Right renal cortex interstitium (tissue), 3 donors: ENCODE results near the gene TXNDC11. TPM values are rescaled to one million over a fixed set of nuclear protein-coding genes. Genes with fewer than 3 reads are reported as not detected.

Experiments used
- DNase-seq, 3 donors: peaks; one replicate each; pipeline ENCODE4 v3.0.0-alpha.2; 2013; ENCODE audit warnings: low read depth in 3 of 3, low spot score in 2 of 3
- polyA plus RNA-seq, 3 donors: library from polyadenylated mRNA; unstranded; fragments of 120-200 nt; gene quantifications; one replicate each; pipeline ENCODE4 v1.2.1, GENCODE V29; 2013; ENCODE audit not compliant: insufficient read length in 3 of 3

TXNDC11 gene
- polyA plus RNA-seq, 3 donors, result 40.2 to 42.1 (median 40.5) TPM

DNA sequence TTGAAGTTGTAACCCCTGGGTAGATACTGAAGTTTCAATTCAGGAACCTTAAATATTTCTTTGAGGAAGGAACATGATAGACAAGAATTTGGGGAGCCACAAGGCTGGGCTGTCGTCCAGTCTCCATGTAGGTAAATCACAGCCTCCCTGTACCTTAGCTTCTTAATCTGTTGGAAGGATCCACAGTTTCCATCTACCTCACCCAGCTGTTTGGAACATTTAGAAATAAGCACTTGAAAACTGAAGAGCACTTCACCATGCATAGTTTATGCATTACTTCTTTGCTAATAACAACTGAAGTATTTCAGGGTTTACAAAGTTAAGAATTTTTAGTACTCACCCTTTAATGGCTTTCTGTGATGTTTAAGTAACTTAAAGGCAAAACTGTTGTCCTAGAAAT is 17.2 kb downstream of the TXNDC11 start:
- no peak for DNase-seq

DNA sequence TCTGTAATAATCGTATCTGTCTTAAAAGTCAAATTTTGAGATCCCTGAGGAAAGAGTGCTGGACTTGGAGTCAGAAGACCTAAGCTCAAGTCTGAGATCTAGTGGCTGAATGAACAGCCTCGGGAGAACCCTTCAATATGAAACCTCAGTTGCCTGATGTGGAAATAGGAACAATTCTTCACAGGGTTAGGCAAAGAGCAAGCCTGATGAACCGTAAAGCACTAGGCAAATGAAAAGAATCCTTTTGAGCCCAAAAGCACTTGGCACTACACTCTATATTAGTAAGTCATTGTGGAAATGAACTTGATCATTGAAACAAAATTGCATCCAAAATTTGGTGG is 20.2 kb downstream of the TXNDC11 start:
- DNase-seq, result no peak

DNA sequence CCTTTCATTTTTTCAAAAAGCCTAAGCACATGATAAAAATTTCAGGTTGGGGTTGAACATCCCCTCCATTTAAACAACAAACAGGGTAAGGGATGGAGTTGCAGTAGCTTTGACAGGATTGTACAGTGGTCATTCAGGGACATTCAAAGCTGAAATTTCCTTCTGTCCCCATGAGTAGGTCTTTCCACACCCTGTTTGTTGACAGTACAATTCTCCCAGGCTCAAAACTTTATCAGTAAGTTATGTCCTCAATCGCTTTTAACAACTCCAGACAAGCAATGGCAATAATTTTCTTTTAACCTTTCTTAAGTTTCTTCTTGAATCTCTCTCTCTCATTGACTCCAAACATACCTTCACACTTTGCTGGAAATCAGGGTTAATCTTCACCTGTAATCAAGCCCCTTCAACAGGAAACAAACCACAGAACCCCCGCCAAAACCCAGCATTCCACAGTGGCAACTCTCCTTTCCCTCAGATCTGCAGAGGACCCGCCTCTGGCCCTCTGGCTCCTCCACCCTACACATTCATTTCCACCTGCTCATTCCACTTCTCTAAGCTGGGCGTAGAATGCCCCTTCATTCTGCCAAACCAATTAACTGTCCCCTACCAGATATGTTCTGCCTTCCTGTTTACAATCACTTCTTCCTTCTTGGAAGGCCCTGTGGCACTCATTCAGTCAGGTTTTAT is 20.7 kb downstream of the TXNDC11 start:
- no peak for DNase-seq

DNA sequence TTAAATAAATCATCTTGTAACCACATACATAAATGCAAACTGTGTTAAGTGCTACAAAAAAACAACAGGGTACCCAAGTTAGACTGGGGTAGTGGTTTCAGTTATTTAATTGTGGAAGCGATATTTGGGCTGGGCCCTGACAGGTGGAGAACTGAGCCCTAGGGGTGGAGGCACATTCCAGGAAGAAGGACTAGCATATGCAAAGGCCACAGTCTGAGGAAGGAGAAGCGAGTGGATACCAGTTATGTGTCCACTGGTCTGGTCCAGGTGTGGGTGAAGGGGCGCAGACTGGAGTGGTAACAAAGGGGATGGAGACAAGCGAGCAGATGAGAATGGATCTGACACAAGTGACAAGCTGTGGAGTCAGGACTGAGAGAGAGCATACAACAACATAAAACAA is 22.9 kb downstream of the TXNDC11 start:
- no peak for DNase-seq

DNA sequence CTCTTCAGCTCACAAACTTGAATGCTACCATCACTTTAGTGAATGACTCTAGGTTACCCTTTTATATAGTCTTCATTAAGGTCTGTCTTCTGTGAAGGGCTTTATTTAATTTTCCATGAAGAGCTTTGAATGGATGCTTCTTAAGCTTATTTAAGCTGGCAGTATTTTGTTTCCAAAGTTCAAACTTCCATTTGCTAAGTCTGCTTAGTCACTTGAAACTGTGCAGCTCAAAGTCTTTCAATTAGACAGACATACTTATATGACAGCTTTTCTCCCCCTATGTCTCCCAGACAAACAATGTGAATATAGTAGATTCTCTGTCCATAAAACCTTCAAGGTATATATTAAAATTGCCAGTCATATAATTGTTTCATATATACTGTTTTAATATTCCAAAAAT is 23.5 kb downstream of the TXNDC11 start:
- no peak for DNase-seq

DNA sequence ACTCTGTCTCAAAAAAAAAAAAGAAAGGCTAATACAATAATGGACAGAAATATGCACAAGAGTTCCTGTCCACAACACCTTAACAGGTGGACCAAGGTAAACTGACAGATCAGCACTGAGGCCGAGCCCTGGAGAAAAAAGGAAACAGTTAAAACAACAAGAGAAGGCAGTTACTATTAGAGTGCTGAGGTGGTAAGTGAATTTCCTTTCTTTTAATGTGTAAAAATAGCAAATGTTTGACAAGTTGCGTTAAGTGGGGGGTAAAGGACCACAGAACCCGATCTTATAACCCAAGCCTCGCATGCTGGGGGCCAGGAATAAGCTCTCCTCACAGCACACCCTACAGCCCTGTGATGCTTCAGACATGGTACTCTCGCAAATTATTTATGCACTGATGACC is 24.8 kb downstream of the TXNDC11 start:
- DNase-seq, result no peak

DNA sequence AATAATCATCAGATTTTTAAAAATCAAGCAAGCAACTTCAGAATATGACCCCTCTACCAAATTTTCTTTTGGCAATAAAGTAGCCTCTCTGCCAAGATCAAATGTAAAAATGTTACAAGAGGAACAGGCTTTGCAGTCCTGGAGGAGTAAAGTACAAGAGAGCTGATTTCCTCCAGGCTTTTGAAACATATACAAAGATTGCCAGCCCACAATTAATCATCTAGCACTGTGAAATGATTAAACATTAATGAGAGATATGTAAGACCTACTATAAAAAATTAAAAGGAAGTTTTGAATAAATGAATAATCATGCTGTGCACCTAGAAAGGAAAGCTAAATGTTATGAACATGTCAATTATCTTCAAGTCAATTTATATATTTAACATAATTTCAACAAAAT is 26.3 kb downstream of the TXNDC11 start:
- no peak for DNase-seq

DNA sequence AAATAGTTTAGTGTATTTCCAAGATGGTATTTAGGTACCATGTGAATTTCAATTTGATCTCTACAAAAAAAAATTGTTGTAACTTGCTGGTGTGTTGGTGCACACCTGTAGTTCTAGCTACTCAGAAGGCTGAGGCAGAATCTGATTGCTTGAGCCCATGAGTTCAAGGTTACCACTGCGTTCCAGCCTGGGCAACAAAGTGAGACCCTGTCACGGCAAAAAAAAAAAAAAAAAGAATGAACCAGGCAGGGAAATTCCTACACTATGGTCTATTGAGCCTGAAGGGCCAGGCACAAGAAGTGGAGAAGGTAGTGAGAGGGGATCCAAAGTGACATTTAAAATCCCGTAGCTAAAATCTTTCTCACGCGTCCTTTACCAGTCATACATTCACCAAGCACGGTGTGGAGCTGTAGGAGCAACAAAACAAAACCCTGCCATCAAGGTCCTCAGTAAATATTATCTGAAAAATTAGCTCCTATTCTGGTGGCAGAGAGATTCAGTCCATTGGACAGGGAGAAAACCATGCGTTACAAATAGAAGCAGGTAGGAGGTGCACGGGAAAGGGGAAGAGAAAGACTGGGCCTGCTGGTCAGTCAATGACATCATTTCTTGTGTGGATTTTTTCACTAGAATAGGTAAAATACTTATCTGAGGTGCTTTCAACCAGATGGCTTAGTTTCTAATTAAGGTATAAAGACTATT is 27.3 kb downstream of the TXNDC11 start:
- DNase-seq, result peak in 1 of 3 donors; percentile 25

DNA sequence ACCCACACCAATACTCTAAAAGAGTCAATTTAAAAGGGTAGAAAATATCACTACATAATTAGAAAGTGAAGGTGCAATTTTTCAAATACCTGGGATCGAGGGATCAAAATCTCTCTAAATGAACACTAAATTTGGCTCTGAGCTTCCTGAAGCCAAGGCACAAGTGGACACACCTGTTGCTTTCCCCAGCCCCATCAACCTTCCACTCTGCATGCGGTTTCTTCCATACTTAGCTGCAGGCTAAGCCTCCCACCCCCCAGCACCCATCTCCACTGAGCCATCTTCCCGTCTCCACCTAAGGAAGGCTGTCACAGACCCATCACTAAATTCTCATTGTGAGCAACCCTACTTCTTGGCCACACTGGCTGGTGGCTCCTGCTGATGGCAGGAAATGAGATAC is 30.5 kb downstream of the TXNDC11 start:
- no peak for DNase-seq

DNA sequence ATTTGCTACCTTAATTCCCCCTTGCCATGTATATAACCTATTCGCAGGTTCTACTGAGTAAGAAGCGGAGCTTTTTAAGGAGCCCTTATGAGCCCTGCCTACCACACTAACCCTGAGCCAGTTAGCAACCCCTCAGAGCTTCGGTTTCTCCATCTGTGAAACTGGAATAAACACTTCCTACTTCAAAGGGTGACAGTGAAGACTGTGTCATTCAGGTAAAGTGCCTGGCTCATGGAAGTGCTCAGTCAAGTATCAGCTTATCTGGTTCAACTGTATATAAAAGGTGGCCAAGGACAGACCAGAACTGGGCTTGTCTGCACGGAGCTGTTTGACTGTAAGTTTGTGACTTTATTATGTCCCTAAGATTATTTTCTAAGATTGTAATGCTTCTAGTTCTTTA is 31.0 kb downstream of the TXNDC11 start:
- no peak for DNase-seq

DNA sequence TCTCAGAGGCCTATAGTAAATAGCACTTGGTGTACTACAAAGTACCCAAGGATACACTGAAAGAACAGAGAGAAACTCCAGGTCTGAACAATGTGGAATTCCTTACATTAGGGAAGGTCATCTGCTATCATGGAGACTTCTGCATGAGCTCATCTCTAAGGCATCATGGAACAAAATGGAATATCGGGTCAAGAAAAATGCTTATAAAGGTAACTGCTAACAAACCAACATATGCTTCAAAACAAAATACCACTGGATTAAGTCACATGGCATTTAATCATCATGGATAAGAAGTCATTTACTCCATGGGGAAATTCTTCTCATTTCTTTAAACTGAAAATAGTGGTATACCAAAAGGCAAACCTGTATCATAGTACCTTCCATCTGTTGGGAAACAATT is 34.2 kb downstream of the TXNDC11 start:
- no peak for DNase-seq

DNA sequence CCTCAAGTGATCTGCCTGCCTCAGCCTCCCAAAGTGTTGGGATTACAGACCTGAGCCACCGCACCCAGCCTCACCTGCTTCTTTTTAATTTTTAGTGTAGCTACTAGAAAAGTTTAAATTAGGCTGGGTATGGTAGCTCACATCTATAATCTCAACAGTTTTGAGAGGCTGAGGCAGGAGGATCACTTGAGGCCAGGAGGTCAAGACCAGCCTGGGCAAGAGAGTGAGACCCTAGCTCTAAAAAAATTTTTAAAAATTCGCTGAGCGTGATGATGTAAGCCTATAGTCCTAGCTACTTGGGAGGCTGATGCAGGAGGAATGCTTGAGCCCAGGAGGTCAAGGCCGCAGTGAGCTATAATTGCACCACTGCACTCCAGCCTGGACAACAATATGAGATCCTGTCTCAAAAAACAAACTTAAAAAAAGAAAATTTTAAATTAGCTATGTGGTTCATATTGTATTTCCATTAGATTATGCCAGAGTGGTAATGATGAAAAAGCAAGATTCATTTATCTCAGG is 34.9 kb downstream of the TXNDC11 start:
- no peak for DNase-seq

DNA sequence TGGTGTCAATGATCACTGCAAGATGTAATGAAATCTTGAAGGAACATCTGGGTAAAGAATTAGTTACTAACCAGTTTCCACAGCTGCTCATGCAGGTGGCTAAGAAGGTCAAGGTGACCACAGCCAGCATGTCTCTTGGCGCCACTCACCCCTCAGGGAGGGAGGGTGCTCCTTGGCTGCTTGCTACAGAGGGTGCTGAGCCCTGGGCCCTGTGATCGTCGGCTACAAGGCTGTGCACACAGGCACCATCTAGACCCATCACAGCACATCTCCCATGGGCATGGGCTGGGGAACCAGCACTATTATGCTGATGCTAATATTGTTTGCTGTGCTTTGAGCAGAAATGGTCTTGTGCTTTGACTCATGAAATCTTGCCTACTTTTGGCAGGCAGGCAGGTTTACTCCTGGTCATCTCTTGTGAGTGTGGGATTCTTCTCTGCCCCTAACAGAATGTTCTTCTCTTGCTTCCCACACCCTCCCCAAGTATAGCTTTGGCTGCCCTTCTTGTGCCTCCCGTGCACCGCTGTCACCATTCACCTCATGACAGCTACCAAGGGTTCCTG is 36.4 kb downstream of the TXNDC11 start:
- DNase-seq, result no peak

DNA sequence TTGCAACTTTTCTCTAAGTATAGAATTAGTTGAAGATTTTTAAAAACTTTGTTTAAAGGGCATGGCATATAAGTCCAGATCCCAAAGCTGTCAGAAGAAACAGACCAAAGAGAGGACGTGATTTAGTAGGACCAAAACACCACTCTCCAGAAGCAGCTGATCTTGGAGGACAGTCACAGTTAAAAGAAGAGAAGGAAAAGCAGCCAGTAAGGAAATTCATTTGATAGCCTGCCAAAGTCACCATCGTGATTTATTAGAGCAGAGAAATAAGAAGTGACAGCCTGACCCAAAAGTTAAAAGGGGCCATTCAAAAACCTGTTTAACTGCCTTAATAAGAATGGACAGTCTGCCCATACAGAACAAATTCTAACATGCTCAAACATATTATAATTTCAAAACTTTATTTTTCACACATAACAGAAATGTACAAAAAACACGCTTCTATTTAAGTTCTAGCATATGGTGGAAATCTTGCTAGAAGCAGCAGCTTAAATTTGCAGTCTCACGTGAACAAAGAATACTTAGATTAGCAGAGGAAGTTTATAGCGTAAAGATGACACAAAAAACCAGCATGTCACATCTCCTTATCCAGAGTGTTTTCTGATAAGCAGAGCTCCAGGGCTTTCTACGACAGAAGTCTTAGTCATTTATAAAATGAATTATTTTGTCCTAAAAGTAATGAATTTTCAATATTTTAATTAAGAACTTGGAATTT is 37.2 kb downstream of the TXNDC11 start:
- no peak for DNase-seq

DNA sequence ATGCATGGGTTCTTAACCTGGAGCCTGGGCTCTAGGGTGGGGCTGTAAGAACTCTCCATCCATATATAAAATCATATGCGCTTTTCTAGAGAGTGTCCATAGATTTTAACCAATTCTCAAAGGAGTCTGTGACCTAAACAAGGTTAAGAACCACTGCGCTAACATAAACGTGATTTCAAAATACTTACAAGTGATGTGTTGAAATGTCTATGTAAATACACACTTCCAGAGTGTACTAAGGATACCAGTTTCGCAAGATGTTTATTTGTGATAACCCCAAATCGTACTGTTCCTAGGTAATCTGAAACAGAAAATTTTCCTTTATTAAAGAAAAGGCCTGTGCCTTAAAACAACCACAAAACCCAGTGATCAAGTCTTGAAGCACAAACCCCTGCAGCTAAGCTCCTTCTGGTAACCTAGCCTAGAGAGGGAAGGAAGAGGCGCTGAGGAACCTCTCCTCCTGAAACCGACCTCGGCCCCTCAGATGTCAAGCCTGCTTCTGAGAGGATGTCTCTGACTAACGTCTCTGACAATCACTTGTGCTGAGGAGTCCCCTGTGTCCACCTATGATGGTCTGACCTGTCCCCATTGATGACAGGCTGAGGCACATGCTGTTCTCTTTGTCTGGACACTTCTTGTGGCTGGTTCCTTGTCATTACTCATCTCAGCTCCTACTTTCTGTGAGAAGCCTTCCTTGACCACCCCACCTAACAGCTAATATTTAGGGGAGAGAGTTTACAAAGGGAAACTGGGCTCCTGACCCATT is 42.2 kb downstream of the TXNDC11 start:
- no peak for DNase-seq

DNA sequence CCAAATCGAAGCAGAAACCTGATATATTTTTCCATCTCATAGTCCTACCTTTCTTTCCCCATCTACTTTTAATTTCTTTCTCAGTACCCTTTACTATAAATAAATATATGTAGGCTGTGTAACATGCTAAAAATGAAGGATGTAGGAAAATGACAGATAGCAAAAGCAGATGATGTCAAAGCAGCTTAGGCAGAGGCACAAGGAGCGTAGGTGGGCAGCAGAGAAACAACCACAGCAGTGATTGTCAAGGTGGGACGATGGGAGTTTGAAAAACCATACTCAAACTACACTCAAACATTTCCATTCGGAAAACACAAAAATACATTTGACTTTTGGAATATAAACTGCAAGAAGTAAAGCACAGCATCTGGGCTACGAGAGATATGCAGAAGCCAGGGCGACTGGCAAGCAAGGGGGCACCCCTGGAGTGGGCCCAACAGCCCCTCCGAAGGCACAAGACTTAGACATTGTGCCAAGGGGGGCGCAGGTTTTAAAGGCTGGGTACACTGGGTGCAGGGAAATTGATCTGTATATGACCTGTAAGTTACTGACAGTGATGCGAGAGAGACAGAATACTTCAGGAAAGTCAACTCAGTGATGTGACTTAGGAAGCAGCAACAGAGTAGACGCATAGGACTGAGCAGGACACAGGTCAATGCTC is 43.3 kb downstream of the TXNDC11 start:
- no peak for DNase-seq

DNA sequence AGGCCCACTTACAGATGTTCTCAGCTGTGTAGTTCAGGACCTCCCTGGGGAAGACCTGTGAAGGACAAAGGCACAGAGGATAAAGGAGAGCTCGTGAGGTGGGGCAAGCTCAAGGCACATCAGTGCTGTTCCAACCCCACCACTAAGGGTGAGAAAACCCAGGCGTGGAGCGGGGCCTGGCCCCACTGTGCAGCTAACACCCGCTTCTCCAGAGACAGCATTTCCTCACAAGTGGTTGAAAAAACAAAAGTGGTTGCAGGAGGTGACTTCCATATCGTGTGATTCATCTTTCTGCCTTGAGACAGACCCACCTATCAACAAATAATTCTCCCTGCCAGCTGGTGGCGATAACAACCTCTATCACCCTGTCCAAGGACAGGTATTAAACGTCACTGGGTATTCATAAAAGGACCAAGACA is 44.4 kb downstream of the TXNDC11 start:
- no peak for DNase-seq

DNA sequence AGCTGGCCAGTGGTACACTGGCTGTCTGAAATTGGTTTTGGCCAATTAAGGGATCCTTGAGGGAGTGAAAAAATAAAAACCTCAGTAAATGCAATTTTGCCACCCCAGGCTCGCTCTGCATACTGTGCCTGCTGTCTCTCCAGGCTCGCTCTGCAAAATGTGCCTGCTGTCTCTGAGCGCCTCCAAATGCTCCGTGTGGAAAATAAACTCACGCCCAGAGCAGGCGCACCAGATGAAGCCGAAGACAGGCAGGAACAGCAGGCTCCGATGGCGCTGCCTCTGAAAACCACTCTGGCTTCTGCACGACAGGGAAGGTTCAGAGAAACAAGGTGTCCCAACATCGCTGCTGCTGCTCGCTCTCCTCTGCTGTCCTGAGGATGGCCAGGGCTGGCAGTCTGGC is 45.3 kb downstream of the TXNDC11 start:
- no peak for DNase-seq

DNA sequence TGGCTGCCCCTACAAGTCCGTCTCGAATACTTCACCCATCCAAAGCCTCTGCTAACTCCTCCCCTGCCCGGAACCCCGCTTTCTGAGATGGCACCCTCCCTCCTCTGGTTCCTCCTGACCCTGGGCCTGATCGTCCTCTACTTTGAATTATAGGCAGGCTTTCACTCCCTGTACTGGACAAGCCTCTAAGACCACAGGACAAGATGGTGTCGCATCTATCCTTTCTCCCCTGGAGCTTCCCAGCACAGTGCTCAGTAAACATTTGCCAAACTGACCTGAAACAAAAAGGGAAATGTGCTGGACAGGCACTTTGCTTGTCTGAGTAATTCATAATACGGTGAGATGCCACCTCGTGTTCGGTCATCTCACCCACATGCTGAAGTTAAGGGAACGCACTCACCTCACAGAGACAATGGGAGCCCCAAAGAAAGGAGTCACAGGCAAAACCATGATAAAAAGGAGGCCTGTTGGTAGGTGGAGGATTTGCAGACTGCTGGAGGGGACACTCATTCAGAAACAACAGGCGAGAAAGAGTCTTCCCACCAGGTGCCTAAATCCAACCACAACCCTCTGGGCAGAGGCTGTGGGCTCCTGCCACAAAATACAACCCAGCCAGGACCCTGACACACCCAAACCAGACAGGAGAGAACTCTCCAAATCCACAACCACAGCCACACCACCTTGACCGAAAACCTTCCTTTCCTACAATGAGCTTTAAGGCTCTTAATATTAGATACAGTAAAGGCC is 46.2 kb downstream of the TXNDC11 start:
- DNase-seq, result no peak

DNA sequence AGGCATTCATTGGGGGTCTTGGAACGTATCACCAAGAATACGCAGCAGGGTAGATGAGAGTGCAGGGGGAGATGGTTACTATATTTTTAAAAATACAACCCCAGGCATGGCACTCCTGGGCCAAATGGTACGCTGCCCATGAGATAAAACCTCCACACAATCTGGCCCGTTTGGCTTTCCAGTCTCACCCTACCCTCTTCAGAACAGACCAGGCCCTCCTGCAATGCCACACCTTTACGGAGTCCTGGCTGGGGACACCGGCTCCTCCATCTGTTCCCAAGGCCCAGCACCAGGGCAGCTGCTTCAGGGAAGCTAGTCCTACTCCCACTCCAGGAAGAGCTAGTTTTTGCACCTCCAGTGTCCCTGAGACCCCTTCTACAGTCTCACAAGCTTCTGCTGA is 50.0 kb downstream of the TXNDC11 start:
- no peak for DNase-seq
